H1 (cell line): ENCODE measurements around the gene MOK. TPM values are rescaled to one million over a fixed set of nuclear protein-coding genes. Genes with fewer than 3 reads are reported as not detected.

Experiments used
- CTCF ChIA-PET: fragments of 300-600 bp; sonication (Branson Sonifier 250); formaldehyde crosslinking; loops from one replicate; lab custom pipeline; 2021; ENCODE audit not compliant: partially characterized antibody; lab: Charles Lee
- POLR2A ChIA-PET: fragments of 300-600 bp; sonication (Branson Sonifier 250); formaldehyde crosslinking; loops from one replicate; lab custom pipeline; 2021; ENCODE audit warnings: inconsistent platforms; ENCODE audit not compliant: partially characterized antibody; lab: Charles Lee
- DNase-seq, 2 experiments: peaks; one replicate each; pipeline versions ENCODE4 v3.0.0 to v3.0.0-alpha.2; 2010 to 2022; ENCODE audit warnings: low spot score in 2 of 2, low read depth in 1 of 2, mixed read lengths in 1 of 2
- FAIRE-seq: peaks from 2 replicates; lab custom pipeline; 2011; peaks lifted over from hg19 to GRCh38; lab: Jason Lieb, UNC
- H2AFZ ChIP-seq: 2 replicates; pipeline ENCODE4 v1.8.1; 2012; ENCODE audit warnings: low read length, inconsistent platforms
- H2AK5ac ChIP-seq: 2 replicates; pipeline ENCODE4 v1.6.1; 2013; ENCODE audit warnings: low read depth, low read length
- H2BK120ac ChIP-seq: replicated peaks from 2 replicates; pipeline ENCODE3; 2013; ENCODE audit warnings: low read depth, low read length, inconsistent platforms
- H2BK12ac ChIP-seq: 2 replicates; pipeline ENCODE4 v1.6.1; 2013; ENCODE audit warnings: low read depth, low read length
- H2BK15ac ChIP-seq: 2 replicates; pipeline ENCODE4 v1.6.1; 2013; ENCODE audit warnings: low read length
- H2BK20ac ChIP-seq: 2 replicates; pipeline ENCODE4 v1.6.1; 2013; ENCODE audit warnings: low read length
- H2BK5ac ChIP-seq: 2 replicates; pipeline ENCODE4 v1.6.1; 2013; ENCODE audit warnings: low read depth, low read length
- H3K14ac ChIP-seq: 2 replicates; pipeline ENCODE4 v1.6.1; 2013; ENCODE audit warnings: inconsistent platforms; ENCODE audit not compliant: insufficient read length
- H3K18ac ChIP-seq: 2 replicates; pipeline ENCODE4 v1.6.1; 2013; ENCODE audit warnings: low read length; ENCODE audit errors: extremely low read depth
- H3K23ac ChIP-seq: 2 replicates; pipeline ENCODE4 v1.6.1; 2013; ENCODE audit warnings: inconsistent platforms; ENCODE audit not compliant: insufficient read length
- H3K23me2 ChIP-seq: 2 replicates; pipeline ENCODE4 v1.6.1; 2013; ENCODE audit warnings: low read depth, low read length
- H3K27ac ChIP-seq: 2 replicates; pipeline ENCODE4 v1.6.1; 2011; ENCODE audit warnings: low read depth, low read length, inconsistent platforms
- H3K27me3 ChIP-seq, 4 experiments: replicated peaks in 1 of 4; 1 replicate in 1 of 4; 2 replicates in 3 of 4; pipeline versions ENCODE4 v1.6.1 to v1.8.1; 2011 to 2013; ENCODE audit warnings: low read length in 3 of 4, mild to moderate bottlenecking in 3 of 4, inconsistent platforms in 2 of 4, mixed read lengths in 2 of 4, moderate library complexity in 1 of 4; ENCODE audit not compliant: control insufficient read depth in 3 of 4, insufficient read depth in 3 of 4; ENCODE audit errors: extremely low read depth in 1 of 4
- H3K36me3 ChIP-seq, 4 experiments: 2 replicates each; pipeline versions ENCODE4 v1.6.1 to v1.8.1; 2011 to 2013; ENCODE audit warnings: mild to moderate bottlenecking in 4 of 4, low read length in 3 of 4, moderate library complexity in 2 of 4, control low read depth in 1 of 4, inconsistent platforms in 1 of 4; ENCODE audit not compliant: insufficient read depth in 4 of 4, control insufficient read depth in 2 of 4
- H3K4ac ChIP-seq: replicated peaks from 2 replicates; pipeline ENCODE3; 2013; ENCODE audit warnings: low read length, low read depth, mixed read lengths, inconsistent platforms; ENCODE audit not compliant: insufficient read length
- H3K4me1 ChIP-seq, 4 experiments: replicated peaks in 1 of 4; 1 replicate in 1 of 4; 2 replicates in 3 of 4; pipeline versions ENCODE4 v1.6.1 to v1.8.1; 2011 to 2013; ENCODE audit warnings: low read length in 3 of 4, inconsistent platforms in 2 of 4, mixed read lengths in 1 of 4; ENCODE audit not compliant: insufficient read depth in 4 of 4, control insufficient read depth in 3 of 4
- H3K4me2 ChIP-seq, 2 experiments: 2 replicates each; pipeline versions ENCODE4 v1.6.1 to v1.8.1; 2011 to 2013; ENCODE audit warnings: low read depth in 2 of 2, low read length in 2 of 2, control low read depth in 1 of 2, inconsistent platforms in 1 of 2, mild to moderate bottlenecking in 1 of 2; ENCODE audit not compliant: insufficient read depth in 1 of 2
- H3K4me3 ChIP-seq, 4 experiments: fragments of 200-600, 300-600 bp in 1 of 4; sonication (generic), shearing (Covaris generic), sonication (Bioruptor Twin) in 1 of 4; 2 replicates each; pipeline versions ENCODE4 v1.5.1 to v1.8.1; 2011 to 2016; ENCODE audit warnings: low read length in 4 of 4, low read depth in 3 of 4, control low read depth in 2 of 4, inconsistent platforms in 2 of 4, mild to moderate bottlenecking in 2 of 4, mixed read lengths in 1 of 4, moderate library complexity in 1 of 4; ENCODE audit not compliant: insufficient read depth in 2 of 4; ENCODE audit errors: extremely low read depth in 1 of 4
- H3K56ac ChIP-seq: replicated peaks from 2 replicates; pipeline ENCODE3; 2013; ENCODE audit warnings: low read depth, mild to moderate bottlenecking, mixed read lengths, low read length, inconsistent platforms; ENCODE audit not compliant: insufficient read length
- H3K79me1 ChIP-seq: 2 replicates; pipeline ENCODE4 v1.6.1; 2013; ENCODE audit warnings: low read depth, low read length, control low read depth
- H3K79me2 ChIP-seq, 2 experiments: 2 replicates each; pipeline versions ENCODE4 v1.6.1 to v1.8.1; 2012 to 2013; ENCODE audit warnings: low read length in 2 of 2, mild to moderate bottlenecking in 2 of 2, inconsistent platforms in 1 of 2; ENCODE audit not compliant: insufficient read depth in 2 of 2, control insufficient read depth in 1 of 2
- H3K9ac ChIP-seq, 4 experiments: replicated peaks in 1 of 4; 1 replicate in 1 of 4; 2 replicates in 3 of 4; pipeline versions ENCODE4 v1.6.1 to v1.8.1; 2011 to 2013; ENCODE audit warnings: low read depth in 3 of 4, low read length in 3 of 4, control low read depth in 2 of 4, mild to moderate bottlenecking in 2 of 4, moderate library complexity in 2 of 4, inconsistent platforms in 1 of 4; ENCODE audit errors: extremely low read depth in 1 of 4
- H3K9me3 ChIP-seq, 2 experiments: 2 replicates each; pipeline versions ENCODE4 v1.6.1 to v1.8.1; 2012 to 2013; ENCODE audit warnings: mild to moderate bottlenecking in 2 of 2, moderate library complexity in 2 of 2, control low read depth in 1 of 2, inconsistent platforms in 1 of 2, low read depth in 1 of 2, low read length in 1 of 2, mixed read lengths in 1 of 2; ENCODE audit not compliant: insufficient read depth in 2 of 2
- H4K20me1 ChIP-seq, 2 experiments: replicated peaks in 1 of 2; 2 replicates each; pipeline versions ENCODE3 to v1.8.1; 2011 to 2013; ENCODE audit warnings: inconsistent platforms in 2 of 2, low read length in 2 of 2, mild to moderate bottlenecking in 1 of 2; ENCODE audit not compliant: insufficient read depth in 2 of 2, control insufficient read depth in 1 of 2
- H4K5ac ChIP-seq: 2 replicates; pipeline ENCODE4 v1.6.1; 2013; ENCODE audit warnings: low read length, low read depth, mixed read lengths, inconsistent platforms; ENCODE audit not compliant: insufficient read length
- H4K8ac ChIP-seq: 2 replicates; pipeline ENCODE4 v1.8.0; 2013; ENCODE audit warnings: mild to moderate bottlenecking, moderate library complexity, low read length, inconsistent platforms; ENCODE audit not compliant: insufficient read depth; ENCODE audit errors: extremely low read depth
- H4K91ac ChIP-seq: replicated peaks from 2 replicates; pipeline ENCODE3; 2013; ENCODE audit warnings: low read length, mixed read lengths, inconsistent platforms; ENCODE audit not compliant: insufficient read length
- ATF2 ChIP-seq: IDR thresholded peaks from 2 replicates; pipeline ENCODE4 v1.6.1; 2012; ENCODE audit warnings: low read length, inconsistent platforms
- BACH1 ChIP-seq: IDR thresholded peaks from 2 replicates; pipeline ENCODE4 v1.6.1; 2012; ENCODE audit warnings: low read length, improper control_type of control experiment
- CREB1 ChIP-seq: IDR thresholded peaks from 2 replicates; pipeline ENCODE4 v1.6.1; 2012; ENCODE audit warnings: inconsistent platforms
- CTBP2 ChIP-seq: IDR thresholded peaks from 2 replicates; pipeline ENCODE4 v1.7.0; 2011; ENCODE audit warnings: borderline replicate concordance, mild to moderate bottlenecking, moderate library complexity, mixed read lengths, low read length; ENCODE audit not compliant: insufficient read depth, insufficient read length
- KDM1A ChIP-seq: fragments of 200-600, 300-600 bp; sonication (generic); IDR thresholded peaks from 2 replicates; pipeline ENCODE4 v1.7.1; 2016; ENCODE audit warnings: mild to moderate bottlenecking, low read length, borderline replicate concordance
- MAFK ChIP-seq: IDR thresholded peaks from 2 replicates; pipeline ENCODE4 v1.6.1; 2012; ENCODE audit warnings: low read depth, mild to moderate bottlenecking, improper control_type of control experiment, low read length
- NANOG ChIP-seq: IDR thresholded peaks from 2 replicates; pipeline ENCODE4 v1.6.1; 2011; ENCODE audit warnings: low read length, low read depth, mild to moderate bottlenecking, inconsistent platforms; ENCODE audit not compliant: insufficient read depth, poor library complexity, severe bottlenecking
- RBBP5 ChIP-seq: IDR thresholded peaks from 2 replicates; pipeline ENCODE4 v1.7.1; 2012; ENCODE audit warnings: low read depth, mild to moderate bottlenecking, inconsistent platforms, low read length, moderate library complexity, borderline replicate concordance
- RXRA ChIP-seq: IDR thresholded peaks from 2 replicates; pipeline ENCODE4 v1.6.1; 2011; ENCODE audit warnings: low read depth, mild to moderate bottlenecking, low read length, moderate library complexity; ENCODE audit not compliant: insufficient read depth
- SP1 ChIP-seq: IDR thresholded peaks from 2 replicates; pipeline ENCODE4 v1.6.1; 2011; ENCODE audit warnings: low read depth, low read length
- SRF ChIP-seq: IDR thresholded peaks from 2 replicates; pipeline ENCODE4 v1.6.1; 2011; ENCODE audit warnings: mild to moderate bottlenecking, low read depth, low read length, moderate library complexity
- TEAD4 ChIP-seq: IDR thresholded peaks from 2 replicates; pipeline ENCODE4 v1.6.1; 2012; ENCODE audit warnings: low read depth, low read length, inconsistent platforms, mixed read lengths
- ZNF274 ChIP-seq: IDR thresholded peaks from 2 replicates; pipeline ENCODE4 v1.7.0; 2012; ENCODE audit warnings: low read length, borderline replicate concordance; ENCODE audit errors: extremely low read depth
- WGBS, 2 experiments: shearing (Covaris generic) in 1 of 2; methylation state at CpG; one replicate each; pipeline versions ENCODE4 v1.1.6 to v1.1.7; 2013 to 2015; ENCODE audit warnings: low lambda C conversion rate in 2 of 2, mixed read lengths in 2 of 2, inconsistent platforms in 1 of 2, low coverage in 1 of 2, missing lambda C conversion rate in 1 of 2; ENCODE audit not compliant: insufficient replicate concordance in 2 of 2, insufficient coverage in 1 of 2, insufficient read length in 1 of 2; ENCODE audit errors: extremely low coverage in 1 of 2, missing lambda C conversion rate in 1 of 2; 5-methylcytosine and 5-hydroxymethylcytosine counted together
- polyA plus RNA-seq, 7 experiments: library from polyadenylated mRNA; depleted of rRNA in 3 of 7; stranded (reverse) in 5 of 7; unstranded in 2 of 7; fragments of >200 nt in 5 of 7; fragments of 200-250 nt in 2 of 7; gene quantifications; 1 replicate in 5 of 7; 2 replicates in 1 of 7; 4 replicates in 1 of 7; pipeline versions ENCODE4 v1.2.1 to v1.2.3, GENCODE V29; 2011 to 2013; ENCODE audit warnings: missing spikeins in 2 of 7, mixed read lengths in 2 of 7
- total RNA-seq: library from RNA; stranded (reverse); fragmentation: NEBNext Ultra II Directional; extraction: Animal tissue kit (Norgen Biotek cat#: 25700); gene quantifications from 2 replicates; pipeline ENCODE4 v1.2.1, GENCODE V29; 2021

MOK gene
- total and polyA plus RNA-seq, 2 of the 8 experiments (the other 6 are each of a cell fraction or from before 2014, with no cell fraction given) = 2.1 to 2.5 TPM

- H3K56ac ChIP-seq = no peak overlapping the region
- H2BK120ac ChIP-seq = no peak overlapping the region
- H2AK5ac ChIP-seq = no peak overlapping the region
- H3K79me2 ChIP-seq = peaks cover 0 to 16% of the 10 kb centered on the region in 2 experiments; a peak in 2 of 4 replicates
- H2BK12ac ChIP-seq = no peak overlapping the region
- H2AFZ ChIP-seq = no peak overlapping the region
- no peak overlapping the region for H3K23ac ChIP-seq
- no peak overlapping the region for H3K27ac ChIP-seq
- H3K9me3 ChIP-seq = no peaks in the 10 kb centered on the region
- no peak overlapping the region for H3K4me2 ChIP-seq
- peaks cover 0 to 20% (median 6%) of the 10 kb centered on the region in 4 experiments; a peak in 6 of 7 replicates for H3K4me1 ChIP-seq
- H3K18ac ChIP-seq = no peak overlapping the region
- no peak overlapping the region for H2BK5ac ChIP-seq
- H3K9ac ChIP-seq = no peak overlapping the region
- H4K8ac ChIP-seq = no peak overlapping the region
- H3K4me3 ChIP-seq = no peak overlapping the region
- no peaks in the 10 kb centered on the region for H3K36me3 ChIP-seq
- H3K79me1 ChIP-seq = peaks cover 16% of the 10 kb centered on the region
- CTCF ChIA-PET = interaction anchor here (0.5 to 3.0 kb wide), 8 partner anchors 13 to 1201 kb away, joined by 3 to 15 read pairs (median 4); no protein-coding TSS in a partner anchor
- 92% methylated on average over 10 of the region's 10 CpGs; no CpG with 5 or more reads in 1 of the 2 experiments for WGBS, 2 experiments
- no peak overlapping the region for H4K5ac ChIP-seq
- no peaks in the 10 kb centered on the region for H3K23me2 ChIP-seq
- no peak for FAIRE-seq
- H4K20me1 ChIP-seq = peaks cover 2 to 22% of the 10 kb centered on the region in 2 experiments
- H2BK15ac ChIP-seq = no peak overlapping the region
- POLR2A ChIA-PET = interaction anchor here (0.6 to 1.5 kb wide), 2 partner anchors 91 to 652 kb away, joined by 3 read pairs; no protein-coding TSS in a partner anchor
- no peaks in the 10 kb centered on the region for H3K27me3 ChIP-seq
- H2BK20ac ChIP-seq = no peak overlapping the region
- DNase-seq = no peak
- no peak overlapping the region for H3K14ac ChIP-seq
- no peak overlapping the region for H3K4ac ChIP-seq
- H4K91ac ChIP-seq = no peak overlapping the region
- TF ChIP-seq RXRA (no peak), MAFK (no peak), ATF2 (no peak), ZNF274 (no peak), CREB1 (no peak), SP1 (no peak), TEAD4 (no peak), NANOG (no peak), BACH1 (no peak), KDM1A (no peak), RBBP5 (no peak), SRF (no peak), CTBP2 (no peak)
Measured at GRCh38 chr14:102217399-102217798, 87.6 kb downstream of the MOK start.
